HG03025 (cell line): ENCODE results near the gene SLC44A4.
"Not testable (repeated sequence)": the region's sequence is repeated elsewhere in the genome, so short reads cannot be mapped to it uniquely, and the experiment has no call there.

ENCODE experiments used
- ATAC-seq: cut with Tn5 transposase; IDR thresholded peaks from one replicate; pipeline ENCODE4 v1.9.1; 2021; ENCODE audit warnings: mild to moderate bottlenecking, moderate library complexity; ENCODE audit not compliant: unreplicated experiment, low FRiP score

SLC44A4 gene

DNA sequence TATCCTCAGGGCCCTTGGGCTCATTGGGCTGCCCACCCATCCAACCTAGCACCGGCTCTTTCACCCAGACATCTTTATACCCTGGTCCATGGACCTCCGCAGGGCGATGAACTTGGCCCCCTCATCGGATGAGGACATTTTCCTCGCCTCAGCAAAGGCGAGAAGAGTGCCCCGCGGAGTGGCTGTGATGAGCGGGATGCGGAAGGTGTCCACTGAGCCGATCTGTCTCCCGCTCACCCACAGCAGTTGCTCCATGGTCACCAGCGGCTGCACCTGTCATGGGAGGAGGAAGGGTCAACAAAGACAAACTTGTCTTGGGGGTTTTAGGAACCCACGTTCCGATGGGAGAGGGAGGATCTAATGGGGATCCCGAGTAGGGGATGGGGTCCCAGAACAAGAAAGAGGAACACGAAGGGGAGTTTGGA is 16.9 kb downstream of the SLC44A4 start:
- ATAC-seq, result no peak

DNA sequence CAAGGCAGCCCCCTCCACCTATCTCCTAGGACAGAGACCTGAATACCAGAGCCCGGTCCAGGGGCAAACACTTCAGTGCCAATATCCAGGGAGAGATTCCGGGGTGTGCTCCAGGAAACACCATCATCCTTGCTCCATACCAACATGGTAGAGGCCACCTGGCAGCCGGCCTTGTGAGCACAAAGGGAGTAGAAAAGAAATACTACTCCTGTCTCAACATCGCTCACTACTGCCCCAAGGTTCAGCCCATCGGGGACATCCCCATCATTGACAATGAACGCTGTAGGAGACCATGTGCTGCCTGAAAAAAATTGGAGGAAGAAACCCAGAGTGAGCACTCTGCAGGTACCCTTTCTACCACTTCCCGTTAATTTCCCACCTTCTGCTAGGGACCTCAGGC is 17.6 kb downstream of the SLC44A4 start:
- no peak for ATAC-seq

DNA sequence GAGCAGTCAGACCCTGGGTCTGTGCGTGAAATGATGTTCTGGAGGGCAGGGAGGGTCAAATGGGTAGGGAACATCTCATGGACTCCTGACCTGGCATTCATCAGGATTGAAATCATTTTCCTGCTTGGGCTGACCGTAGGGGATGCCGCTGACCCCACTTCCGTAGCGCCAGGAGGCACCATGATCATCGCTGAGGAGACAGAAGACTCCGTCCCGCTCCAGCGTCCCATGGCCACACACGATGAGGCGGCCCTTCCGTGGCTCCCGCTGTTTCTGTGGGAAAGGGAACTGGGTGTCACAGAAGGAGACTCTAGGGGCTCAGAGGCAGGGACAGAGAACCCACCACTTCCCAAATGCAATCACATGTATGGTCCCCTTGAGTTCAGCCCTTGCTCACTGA is 18.4 kb downstream of the SLC44A4 start:
- no peak for ATAC-seq

DNA sequence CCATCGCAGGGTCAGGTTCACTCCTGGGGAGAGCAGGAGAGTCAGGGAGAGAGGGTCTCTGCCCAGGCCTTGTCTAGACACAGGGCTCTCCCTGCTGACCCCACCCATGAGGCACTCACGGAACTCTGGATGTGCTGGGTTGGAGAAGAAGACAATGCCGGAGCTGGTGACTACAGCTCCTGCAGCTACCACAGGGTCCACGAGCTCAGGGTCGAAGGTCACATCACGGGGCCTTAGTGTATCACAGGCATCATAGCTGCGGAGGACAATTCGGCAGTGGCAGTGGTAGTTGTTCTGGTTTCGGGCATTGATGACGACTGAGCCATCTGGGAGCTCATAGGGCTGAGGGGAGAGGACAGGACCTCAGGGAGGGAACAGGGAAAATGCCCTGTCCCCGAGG is 18.9 kb downstream of the SLC44A4 start:
- no peak for ATAC-seq

DNA sequence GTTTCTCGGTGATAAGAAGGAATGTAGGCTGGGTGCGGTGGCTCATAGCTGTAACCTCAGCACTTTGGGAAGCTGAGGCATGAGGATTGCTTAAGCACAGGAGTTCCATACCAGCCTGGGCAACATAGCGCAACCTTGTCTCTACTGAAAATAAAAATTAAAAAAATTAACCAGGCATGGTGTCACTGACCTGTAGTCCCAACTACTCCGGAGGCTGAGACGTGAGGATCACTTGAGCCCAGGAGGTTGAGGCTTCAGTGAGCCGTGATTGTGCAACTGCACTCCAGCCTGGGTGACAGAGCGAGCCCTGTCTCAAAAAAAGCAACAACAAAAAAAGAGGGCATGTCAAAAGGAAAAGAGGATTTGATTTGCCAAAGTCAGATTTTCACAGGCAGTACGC is 20.1 kb downstream of the SLC44A4 start:
- ATAC-seq, result no peak

DNA sequence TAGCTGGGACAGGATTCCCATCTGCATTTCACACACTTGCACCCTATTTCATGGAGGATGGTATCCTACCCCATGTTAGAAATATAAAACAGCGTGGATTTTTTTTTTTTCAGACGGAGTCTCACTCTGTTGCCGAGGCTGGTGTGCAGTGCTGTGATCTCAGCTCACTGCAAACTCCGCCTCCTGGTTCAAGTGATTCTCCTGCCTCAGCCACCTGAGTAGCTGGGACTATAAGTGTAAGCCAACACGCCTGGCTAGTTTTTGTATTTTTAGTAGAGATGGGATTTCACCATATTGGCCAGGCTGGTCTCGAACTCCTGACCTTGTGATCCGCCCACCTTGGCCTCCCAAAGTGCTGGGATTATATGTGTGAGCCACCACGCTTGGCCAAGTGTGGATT is 21.0 kb downstream of the SLC44A4 start:
- not testable (repeated sequence) for ATAC-seq

DNA sequence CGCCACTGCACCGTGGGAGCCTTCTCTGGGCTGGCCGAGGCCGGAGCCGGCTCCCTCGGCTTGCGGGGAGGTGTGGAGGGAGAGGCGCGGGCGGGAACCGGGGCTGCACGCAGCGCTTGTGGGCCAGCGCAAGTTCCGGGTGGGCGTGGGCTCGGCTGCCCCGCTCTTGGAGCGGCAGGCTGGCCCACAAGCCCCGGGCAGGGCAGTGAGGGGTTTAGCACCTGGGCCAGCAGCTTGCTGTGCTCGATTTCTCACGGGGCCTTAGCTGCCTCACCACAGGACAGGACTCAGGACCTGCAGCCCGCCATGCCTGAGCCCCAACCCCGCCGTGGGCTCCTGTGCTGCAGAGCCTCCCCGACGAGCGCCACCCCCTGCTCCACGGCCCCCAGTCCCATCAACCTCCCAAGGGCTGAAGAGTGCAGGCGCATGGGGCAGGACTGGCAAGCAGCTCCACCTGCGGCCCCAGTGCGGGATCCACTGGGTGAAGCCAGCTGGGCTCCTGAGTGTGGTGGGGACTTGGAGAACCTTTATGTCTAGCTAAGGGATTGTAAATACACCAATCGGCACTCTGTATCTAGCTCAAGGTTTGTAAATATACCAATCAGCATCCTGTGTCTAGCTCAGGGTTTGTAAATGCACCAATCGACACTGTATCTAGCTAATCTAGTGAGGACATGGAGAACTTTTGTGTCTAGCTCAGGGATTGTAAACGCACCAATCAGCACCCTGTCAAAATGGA is 26.6 kb downstream of the SLC44A4 start:
- not testable (repeated sequence) for ATAC-seq

DNA sequence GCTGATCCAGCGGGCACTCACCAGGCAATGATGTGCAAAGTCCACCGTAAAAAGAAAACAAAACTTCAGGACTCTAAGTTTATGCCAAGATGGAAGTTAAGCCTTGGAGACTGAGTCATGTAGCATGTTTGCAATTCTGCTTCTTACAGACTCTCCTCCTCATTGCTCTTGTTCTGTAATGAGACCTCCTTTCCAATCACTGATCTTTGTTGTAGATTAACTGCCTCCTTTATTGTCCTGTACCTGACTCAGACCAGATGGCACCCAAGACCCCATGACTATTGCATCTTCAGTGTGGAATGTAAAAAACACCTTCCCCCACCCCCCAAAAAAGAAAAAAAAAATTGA is 27.3 kb downstream of the SLC44A4 start:
- ATAC-seq, result no peak

DNA sequence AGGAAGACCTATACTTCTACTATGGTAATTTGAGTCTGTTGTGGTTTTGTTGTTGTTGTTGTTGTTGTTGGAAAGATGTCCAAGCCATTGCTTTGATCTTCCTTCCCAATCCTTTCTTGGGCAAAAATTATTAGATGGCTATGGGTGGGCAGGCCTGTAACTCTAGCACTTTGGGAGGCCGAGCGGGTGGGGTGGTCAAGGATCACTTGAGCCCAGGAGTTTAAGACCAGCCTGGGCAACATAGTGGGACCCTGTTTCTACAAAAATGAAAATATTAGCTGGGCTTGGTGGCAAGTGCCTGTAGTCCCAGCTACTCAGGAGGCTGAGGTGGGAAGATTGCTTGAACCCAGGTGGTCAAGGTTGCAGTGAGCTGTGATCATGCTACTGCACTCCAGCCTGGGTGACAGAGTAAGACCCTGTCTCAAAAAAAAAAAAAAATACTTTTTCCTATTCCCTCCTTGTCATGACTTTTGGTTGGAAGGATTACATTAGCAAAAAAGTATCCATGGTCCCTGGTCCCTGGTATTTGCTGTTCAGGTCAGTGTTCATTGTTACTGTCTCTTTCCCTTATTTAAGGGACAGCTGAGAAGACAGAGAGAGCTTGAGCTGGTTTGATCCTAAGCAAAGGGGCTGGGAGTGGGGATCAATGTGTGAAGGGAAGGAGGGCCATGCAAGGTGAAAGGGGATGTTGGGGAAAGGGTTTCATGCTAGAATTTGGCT is 27.9 kb downstream of the SLC44A4 start:
- no peak for ATAC-seq

DNA sequence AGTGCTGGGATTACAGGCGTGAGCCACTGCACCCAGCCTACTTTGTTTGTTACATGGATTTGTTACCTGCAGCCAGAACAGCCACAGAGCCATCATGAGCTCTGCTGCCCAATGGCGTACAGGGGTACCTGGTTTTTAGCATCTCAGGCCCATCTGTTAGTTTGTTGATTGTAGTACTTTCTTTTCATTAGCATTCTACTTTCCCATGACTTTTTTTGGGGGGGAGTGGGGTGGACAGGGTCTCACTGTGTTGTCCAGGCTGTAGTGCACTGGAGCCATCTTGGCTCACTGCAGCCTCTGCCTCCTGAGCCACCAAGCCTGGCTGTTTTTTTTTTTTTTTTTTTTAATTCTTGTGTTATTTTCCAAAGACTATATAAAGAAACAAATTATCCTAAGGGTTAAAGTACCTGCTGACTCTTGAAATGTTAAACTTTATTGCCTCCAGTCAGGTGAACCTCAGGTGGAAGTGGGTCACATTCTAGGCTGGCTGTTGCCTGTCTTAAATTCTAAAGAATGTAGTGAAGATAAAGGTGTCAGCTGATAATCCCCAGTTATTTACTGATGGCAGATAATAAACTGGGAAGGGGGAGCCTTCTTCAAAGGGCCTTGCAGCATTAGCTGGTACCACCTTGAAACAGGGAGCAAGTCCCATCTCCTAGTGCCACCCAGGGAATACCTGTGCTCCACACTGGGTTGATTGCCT is 31.4 kb downstream of the SLC44A4 start:
- no peak for ATAC-seq

DNA sequence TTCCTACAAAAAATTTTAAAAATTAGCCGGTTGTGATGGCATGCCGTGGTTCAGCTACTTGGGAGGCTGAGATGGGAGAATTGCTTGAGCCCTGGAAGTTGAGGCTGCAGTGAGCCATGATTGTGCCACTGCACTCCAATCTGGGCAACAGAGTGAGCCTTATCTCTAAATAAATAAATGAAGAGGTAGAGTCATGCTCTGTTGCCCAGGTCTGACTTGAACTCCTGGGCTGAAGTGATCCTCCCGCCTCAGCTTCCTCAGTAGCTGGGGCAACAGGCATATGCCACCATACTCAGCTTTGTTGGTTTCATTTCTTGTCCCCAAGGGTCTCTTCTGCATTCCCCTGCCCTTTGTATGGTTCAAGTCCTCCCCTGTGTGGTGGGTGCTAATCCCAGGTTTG is 34.3 kb downstream of the SLC44A4 start:
- ATAC-seq, result no peak

DNA sequence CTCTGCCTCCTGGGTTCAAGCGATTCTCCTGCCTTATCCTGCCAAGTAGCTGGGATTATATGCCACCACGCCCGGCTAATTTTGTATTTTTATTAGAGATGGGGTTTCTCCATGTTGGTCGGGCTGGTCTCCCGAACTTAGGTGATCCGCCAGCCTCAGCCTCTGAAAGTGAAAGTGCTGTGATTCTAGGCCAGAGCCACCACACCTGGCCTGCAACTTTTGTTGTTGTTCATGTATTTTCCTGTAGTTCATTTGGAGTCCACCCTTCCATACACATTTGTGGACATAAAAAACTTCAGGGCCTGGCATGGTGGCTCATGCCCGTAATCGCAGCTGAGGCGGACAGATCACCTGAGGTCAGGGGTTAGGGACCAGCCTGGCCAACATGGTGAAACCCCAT is 36.7 kb downstream of the SLC44A4 start:
- ATAC-seq, result no peak

DNA sequence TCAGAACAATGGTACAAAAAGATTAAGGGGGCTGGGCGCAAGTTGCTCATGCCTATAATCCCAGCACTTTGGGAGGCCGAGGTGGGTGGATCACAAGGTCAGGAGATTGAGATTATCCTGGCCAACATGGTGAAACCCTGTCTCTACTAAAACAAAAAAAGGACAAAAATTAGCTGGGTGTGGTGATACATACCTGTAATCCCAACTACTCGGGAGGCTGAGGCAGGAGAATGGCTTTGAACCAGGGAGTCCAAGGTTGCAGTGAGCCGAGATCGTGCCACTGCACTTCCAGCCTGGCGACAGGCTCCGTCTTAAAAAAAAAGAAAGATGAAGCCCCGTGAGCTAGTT is 39.0 kb downstream of the SLC44A4 start:
- ATAC-seq, result not testable (repeated sequence)

DNA sequence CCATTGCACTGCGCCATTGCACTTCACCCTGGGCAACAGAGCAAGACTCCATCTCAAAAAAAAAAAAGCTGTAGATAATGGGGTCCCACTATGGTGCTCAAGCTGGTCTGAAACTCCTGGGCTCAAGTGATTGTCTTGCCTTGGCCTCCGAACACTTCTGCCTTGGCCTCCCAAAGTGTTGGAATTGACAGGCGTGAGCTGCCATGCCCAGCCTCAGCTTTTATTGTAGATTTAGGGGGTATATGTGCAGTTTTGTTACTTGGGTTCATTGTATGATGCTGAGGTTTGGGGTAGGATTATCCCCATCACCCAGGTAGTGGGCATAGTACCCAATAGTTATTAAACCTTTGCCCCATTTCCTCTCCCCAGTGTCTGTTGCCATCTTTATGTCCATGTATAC is 39.8 kb downstream of the SLC44A4 start:
- no peak for ATAC-seq

DNA sequence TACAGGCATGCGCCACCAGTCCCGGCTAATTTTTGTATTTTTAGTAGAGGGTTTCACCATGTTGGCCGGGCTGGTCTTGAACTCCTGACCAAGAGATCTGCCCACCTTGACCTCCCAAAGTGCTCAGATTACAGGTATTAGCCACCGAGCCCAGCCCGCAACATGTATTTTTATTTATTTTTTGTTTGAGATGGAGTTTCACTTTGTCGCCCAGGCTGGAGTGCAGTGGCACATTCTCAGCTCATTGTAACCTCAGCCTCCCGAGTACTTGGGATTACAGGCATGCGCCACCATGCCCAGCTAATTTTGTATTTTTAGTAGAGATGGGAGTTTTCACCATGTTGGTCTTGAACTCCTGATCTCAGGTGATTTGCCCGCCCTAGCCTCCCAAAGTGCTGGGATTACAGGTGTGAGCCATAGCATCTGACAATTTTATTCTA is 40.7 kb downstream of the SLC44A4 start:
- ATAC-seq, result not testable (repeated sequence)

DNA sequence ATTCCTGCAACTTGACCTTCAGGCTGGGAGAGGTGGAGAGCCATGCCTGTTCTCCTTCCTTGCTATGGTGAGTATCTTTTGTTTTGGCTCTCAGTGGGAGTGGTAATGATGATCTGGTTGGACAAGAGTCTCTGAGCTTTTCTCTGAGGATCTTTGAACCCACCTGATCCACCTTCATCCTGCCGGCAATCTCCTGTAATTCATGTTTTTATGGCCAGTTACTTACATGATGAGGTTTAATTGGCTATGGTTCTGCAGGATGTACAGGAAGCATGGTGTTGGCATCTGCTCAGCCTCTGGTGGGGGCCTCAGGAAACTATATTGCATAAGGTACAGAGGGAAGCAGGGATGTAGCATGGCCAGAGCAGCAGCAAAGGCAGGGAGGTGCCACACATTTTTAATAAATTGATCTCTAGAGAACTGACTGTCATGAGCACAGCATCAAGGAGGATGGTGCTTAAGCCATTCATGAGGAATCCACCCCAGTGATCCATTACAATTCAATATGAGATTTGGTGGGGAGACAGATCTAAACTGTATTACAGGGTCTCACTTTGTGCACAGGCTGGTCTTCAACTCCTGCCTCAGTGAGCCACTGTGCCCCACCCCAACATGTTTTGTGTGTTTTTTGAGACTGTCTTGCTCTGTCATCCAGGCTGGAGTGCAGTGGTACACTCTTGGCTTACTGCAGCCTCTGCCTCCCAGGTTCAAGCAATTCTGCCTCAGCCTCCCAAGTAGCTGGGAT is 41.3 kb downstream of the SLC44A4 start:
- no peak for ATAC-seq

DNA sequence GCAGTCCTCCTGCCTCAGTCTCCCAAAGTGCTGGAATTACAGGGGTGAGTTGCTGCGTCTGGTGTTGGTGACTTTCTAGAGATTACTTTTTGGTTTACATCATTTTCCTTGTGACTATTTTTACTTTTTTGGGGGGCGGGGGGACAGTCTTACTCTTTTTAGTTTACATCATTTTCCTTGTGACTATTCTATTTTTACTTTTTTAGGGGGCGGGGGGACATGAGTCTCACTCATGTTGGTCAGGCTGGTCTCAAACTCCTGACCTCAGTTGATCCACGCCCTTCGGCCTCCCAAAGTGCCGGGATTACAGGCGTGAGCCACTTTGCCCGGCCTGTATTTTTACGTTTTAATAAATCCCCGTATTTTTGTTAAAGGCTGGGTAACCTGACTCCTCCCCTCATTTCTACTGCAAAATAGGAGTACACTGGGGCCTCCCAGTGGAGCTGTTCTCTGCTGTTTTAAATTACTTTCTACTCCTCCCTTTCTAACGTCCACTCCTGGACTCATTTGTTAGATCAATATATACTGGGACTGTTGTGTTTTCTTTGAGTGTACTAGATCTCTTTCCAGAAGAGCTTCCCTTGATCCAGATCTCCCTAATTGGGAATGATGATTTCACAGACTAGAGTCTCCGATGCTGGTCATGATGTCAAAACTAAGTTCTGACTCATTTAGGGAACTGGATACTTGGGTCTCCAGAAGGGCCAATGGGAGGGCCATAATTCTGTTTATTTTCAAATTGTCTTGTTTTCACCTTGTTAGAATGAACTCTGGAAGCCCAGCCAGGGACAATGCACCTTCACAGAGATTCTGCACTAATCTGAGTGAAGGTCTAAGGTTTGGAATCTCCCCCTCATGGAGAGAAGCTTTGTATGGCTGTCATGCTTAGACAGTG is 42.1 kb downstream of the SLC44A4 start:
- no peak for ATAC-seq

DNA sequence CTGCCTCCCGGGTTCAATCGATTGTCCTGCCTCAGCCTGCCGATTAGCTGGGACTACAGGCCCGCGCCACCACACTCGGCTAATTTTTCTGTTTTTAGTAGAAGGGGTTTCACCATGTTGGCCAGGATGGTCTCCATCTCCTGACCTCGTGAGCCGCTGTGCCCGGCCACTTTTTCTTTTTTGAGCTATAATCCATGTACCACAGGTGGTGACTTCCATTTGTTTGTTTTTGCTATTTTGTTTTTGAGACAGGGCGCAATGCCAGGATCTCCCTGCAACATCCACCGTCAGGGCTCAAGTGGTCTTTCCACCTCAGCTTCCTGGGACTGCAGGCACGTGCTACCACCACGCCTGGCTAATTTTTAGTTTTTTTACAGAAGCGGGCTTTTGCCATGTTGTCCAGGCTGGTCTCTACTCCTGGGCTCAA is 42.7 kb downstream of the SLC44A4 start:
- no peak for ATAC-seq

DNA sequence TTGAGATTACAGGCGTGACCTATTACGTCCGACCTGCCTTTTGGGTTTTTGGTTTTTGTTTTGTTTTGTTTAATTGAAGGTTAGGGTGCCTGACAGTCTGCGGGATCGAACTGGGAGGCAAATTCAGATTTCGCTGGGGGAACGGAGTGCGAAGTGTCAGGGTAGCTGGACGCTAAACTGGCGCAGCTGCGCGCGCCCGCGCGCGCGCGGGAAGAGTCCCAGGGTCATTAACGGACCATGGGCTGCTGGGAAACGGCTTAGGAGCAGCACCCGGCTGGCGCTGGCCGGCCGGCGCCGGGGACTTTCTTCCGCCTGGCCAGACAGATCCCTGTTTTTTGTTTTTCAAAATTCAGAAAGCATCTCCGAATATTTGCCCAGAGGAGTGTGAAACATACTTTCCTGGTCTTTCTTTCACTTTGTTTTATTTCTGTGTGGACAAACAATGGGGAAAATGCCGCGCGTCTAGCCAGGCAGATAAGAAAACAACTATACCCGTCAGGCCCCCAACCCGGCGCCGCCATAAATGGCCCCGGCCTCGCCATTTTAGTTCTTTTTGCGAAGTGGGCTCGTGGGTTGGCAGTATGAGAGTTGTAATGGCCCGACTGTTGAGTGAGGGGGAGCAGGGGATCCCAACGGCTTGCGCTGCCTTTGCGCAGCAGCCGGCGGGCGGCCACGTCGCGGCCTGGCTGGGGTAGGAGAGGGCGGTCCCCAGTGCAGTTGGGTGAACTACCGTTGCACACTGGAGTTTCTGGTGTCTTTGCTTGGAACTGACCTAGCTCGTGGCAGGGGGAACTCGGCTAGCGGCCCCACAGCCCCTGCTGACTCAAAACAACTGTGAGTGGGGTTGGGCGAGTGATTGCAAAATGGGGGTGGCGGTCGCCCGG is 44.2 kb downstream of the SLC44A4 start:
- no peak for ATAC-seq
